ENCODE results near the gene SRRM3.
A peak's percentile ranks its signal among the peaks of the same experiment; 100 is the strongest.
"Not testable (repeated sequence)": the region's sequence is repeated elsewhere in the genome, so short reads cannot be mapped to it uniquely, and the experiment has no call there.

Gene SRRM3

DNA sequence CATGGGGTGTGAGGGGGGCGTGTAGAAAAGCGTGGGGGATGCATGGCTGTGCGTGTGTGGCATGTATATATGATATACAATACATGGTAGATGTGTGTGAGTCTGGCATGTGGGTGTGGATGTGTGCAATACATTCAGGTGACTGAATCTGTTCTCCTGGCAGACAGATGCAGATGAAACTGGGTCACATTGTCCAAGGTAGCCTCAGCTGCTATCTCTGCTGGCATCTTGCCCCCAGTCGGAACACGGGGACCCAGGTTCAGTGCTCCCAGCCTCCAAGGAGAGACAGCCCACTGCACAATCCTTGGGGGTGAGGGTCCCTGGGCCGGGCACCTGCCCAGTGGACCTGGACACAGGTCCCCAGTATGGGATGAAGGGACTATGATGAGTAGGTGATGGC lies 12.4 kb upstream of the SRRM3 start:
- no peak for DNase-seq (ENCODE audit: low read depth)

DNA sequence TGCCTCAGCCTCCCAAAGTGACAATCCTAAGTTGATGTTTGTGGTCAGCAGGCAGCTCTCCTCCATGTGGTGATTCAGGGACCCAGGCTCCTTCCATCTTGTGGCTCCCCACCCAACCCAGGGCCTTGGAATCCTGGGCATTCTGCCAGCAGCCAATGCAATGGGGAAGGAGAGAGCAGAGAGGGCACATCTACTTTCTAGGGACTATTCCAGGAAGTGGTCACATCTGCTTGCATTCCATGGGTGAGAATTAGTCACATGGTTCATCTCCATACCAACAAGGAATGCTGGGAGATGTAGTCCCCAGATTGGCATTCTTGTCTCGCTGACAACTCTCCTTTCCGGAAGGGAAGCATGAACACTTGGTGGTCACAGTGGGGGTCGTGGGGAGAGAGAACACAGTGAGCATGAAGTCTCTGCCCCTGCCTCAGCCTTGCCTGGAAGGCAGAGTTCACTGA lies 9.9 kb upstream of the SRRM3 start:
- DNase-seq (ENCODE audit: low read depth) = no peak

DNA sequence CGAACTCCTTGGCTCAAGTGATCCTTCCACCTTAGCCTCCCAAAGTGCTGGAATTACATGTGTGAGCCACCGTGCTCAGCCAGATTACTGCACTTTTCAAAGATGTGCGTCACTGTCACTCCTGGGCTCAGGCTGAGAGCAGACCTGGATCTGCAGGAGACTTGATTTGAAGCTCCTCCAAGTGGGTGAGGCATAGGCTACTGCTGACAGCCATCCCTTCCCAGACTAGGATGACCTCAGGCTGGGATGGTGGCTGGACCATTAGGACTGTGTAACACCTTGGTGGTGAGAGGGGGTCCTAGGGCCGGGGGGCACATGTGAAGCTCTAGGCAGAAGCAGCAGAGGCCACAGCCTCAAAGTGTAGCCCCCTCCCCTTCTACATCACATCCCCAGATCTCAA lies 8.2 kb upstream of the SRRM3 start:
- no peak for DNase-seq (ENCODE audit: low read depth)

DNA sequence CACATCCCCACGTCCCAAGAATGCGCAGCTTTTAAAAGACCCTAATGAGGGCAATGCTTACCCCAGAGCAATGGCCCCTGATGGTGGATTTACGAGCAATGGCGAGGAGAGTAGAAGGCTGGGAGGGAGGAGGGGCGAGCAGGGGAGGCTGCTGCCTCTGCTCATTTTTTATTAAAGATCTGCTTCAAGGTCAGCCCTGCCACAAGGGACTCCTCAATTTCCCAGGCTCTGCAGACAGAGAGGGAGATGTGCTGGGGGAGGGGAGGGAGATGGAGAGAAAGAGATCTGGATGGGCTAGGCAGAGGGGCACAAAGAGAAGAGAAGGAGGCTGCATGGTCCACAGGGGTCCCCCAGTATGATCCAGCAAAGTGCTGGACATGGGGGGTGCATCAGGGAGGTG lies 7.8 kb upstream of the SRRM3 start:
- DNase-seq (ENCODE audit: low read depth) = no peak

DNA sequence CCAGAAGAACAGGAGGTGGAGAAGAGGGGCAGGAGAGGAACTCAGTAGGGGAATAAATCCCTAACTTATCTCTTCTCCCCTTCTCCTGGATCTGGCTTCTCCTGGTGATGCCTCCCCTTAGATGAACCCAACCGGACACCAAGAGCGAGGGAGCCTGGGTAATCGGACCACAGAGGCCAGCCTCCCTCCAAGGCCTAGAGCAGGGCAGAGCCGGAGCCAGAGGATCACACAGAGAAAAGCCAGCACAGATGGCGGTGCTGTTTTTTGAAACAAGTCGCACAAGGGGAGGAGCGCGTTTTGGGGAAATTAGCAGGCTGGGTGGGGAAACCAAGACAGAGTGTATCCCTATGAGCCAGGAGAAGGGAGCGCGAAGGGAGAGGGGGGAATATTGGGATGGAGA lies 4.9 kb upstream of the SRRM3 start:
- no peak for DNase-seq (ENCODE audit: low read depth)

DNA sequence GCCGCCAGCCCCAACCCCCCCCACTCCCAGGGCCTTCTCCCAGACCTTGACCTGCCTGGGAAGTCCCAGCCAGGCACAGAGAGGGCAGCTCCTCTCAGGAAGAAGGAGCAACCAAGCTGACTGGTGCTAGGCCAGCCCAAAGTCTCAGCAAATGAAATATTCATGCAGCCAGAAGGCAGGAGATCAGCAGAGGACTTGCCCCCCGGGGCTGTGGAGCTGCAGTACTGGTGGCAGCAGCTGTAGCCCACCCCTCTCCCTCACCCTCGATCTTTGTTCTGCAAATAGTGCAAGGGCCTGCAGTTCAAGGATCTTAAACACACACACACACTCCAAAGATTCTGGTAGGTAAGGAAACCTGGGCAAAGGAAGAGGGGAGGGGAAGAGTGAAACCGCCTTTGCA lies 3.5 kb upstream of the SRRM3 start:
- DNase-seq (ENCODE audit: low read depth) = no peak

DNA sequence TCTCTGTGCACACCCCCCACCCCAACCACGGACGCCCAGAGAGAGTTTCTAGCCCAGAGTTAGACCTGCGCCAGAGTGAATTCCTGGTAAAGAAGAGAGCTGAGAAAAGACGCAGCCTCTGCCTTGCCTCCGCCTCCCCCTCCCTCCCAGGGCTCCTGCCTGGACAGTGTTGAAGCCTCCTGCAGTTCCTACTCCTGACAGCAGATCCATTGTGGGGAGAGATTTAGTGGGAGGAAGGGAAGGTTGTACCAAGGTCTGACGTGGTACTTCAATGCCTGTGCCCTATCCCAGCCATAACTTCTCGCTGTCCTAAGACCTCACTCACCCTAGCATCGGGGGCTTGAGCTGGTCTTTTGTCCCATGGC lies 952 bp downstream of the SRRM3 start:
- DNase-seq (ENCODE audit: low read depth) = no peak

DNA sequence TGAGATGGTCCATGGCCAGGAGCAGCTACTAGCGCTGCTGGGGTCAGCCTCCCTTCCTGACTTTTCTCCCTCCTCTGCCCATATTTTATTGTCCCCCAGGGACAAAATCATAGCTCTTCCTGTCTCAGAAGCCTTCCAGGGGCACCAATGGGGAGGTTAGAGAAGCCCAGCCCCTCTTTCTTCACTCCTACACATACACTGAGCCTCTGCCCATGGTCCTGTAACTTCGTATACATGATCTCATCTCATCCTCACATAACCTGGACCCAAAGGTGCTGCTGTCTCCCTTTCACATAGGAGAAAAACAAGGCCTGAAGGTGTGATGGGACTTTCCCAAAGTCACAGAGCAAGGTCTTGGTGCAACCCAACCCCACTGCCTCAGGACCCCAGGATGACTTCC lies 2.5 kb downstream of the SRRM3 start:
- no peak for DNase-seq (ENCODE audit: low read depth)

DNA sequence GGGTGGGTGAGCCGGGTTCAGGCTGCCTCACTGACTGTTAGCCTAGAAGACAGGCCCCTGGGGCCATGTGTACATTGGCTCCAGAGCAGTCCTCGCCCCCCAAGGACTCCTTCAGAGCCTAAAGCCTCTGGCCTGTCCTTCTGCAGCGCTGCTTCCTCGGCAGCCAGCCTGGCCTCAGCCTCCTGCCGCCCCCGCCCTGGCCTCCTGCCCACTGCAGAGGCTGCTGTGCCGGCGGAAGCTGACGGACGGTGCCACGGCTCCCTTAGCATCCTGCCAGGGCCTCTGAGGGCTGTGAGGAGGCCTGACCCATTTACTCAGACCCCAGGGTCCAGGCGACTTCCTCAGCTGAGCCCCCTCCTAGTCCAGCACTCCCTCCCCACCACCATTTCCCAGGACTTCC lies 4.9 kb downstream of the SRRM3 start:
- no peak for DNase-seq (ENCODE audit: low read depth)

DNA sequence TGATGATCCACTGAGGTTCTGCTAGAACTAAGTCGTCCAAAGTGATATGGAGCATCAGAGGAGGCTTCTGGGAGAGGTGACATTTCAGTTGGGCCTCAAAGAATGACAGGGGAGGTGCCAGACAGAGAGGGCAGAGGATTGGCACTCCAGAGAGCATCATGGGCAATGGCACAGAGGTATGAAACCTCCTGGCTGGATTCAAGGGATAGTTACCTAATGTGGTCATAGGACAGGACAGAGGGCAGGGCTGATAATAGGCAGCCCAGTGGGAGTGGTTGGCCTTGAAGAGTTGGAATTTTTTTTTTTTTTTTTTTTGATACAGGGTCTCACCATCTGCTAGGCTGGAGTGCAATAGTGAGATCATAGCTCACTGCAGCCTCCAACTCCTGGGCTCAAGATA lies 7.6 kb downstream of the SRRM3 start:
- DNase-seq (ENCODE audit: low read depth) = no peak

DNA sequence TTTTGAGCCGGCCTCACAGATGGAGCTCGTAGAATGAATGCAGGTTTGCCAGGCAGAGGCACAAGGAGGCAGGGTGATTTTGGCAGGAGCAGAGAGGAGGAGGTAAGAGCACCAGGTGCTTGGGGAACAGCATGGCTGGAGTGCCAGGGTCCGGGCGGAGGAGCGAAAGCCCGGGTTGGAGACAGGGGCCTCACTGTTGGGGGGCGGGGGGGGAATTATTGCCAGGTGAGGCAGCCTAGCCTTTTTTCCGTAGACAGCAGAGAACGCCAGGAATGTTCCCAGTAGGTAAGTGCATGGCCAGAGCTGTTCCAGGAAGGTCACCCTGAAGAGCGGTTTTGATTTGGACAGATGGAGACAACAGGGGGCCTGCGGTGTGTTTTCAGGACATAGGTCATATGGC lies 9.5 kb downstream of the SRRM3 start:
- no peak for DNase-seq (ENCODE audit: low read depth)

DNA sequence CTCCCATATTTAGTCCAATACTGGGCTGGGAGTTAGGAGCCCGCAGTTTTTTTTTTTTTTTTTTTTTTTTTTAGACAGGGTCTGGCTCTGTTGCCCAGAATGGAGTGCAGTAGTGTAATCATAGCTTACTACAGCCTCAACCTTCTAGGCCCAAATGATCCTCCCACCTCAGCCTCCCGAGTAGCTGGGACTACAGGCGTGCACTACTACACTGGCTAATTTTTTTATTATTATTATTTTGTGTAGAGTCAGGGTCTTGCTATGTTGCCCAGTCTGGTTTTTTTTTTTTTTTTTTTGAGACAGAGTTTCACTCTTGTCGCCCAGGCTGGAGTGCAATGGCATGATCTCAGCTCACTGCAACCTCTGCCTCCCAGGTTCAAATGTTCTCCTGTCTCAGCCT lies 13.7 kb downstream of the SRRM3 start:
- not testable (repeated sequence) for DNase-seq (ENCODE audit: low read depth)

DNA sequence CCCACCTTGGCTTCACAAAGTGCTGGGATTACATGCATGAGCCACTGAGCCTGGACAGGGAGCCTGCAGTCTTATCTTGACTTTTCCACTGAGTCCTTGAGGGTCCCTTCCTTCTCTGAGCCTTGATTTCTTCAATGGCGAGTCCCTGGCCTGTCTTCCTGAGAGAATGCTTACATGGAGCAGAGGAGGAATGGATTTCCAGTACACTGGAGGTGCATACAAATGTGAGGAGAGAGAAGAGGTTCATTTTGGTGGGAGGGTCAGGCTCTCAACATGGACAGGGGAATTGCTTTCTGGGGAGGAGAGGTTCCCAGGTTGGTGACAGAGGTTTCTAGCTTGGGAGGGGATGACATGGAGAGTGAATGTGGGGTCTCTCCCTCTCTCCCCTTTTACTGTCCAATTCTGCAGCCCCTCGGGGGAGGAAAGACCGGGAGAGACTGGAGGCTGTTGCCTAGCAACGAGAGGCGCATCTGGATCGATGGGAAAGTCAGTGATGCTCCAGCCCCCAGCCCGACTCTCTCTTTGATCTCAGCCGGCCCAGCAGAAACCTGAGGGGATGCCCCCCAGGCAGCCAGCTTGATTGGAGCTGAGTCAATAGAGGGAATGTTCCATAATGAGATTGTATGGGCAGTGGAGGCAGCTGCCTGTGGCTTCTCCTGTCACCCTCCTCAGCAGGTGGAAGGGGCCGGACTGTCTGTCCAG lies 14.8 kb downstream of the SRRM3 start:
- DNase-seq (ENCODE audit: low read depth) = no peak

DNA sequence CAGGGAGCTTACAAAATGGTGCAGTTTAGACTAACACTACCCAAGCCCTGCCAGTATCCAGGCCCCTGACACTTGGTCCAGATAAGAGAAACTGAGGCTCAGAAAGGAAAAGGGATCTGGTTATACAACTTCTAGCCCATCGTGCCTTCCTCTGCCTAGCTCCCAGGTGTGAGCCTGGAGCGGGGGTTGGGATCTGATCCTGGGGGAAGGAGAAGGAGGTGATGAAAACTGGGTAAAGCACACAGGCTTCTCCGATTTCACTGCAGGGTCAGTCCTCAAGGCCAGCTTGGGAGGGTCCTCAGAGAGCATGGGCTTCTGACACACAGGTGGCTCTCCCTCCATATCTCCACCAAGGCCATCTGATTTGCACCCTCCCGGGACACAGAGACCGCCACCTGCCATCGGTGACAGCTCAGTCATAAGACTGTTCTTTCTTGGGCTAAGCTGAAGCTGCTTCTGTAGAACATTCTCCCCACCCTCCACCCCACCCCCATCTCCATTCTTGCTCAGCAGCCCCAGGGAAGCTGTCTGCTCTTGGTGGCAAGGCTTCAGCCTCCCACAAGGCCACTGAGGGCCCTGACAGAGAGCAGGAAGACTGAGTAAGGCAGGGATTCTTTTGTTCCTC lies 16.4 kb downstream of the SRRM3 start:
- DNase-seq (ENCODE audit: low read depth) = no peak

DNA sequence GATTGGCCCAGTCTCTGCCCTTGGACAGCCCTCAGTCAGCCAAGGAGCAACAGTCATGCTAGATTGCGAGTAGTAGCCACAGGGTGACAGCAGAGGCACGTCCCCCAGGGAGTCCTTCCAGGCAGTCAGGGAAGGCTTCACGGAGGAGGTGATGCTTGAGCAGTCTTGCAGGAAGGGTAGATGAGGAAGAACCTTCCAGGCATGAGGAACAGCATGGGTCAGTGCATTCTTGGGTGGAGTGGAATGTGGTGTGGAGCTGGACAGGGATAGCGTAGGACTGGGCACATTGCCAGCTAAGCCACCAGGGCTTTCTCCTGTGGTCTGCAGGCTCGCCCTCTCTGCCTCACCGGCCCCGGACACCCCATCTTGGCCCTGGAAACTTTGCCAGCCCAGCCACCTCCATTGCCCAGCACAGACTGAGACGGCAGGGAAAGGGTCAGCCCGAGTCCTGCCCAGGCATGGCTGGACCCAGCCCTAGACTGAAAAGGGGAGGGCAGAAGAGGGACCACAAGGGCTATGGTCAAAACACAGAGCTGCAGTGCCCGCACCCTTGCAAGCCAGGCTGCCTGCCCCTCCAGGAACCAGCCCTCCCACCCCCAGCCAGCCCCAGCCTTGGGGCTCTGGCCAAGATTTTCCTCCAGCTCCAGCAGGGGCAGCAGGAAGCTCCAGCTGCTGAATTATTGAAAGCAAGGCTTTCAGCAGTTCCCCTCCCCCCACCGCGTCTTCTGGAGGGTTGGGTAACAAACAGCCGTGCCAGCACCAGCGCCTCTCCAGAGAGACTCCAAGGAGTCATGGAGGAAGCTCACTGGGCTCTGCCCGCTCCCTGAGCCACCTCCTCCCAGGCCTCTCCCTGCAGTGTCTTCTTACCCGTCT lies 18.7 kb downstream of the SRRM3 start:
- peak; percentile 24 for DNase-seq (ENCODE audit: low read depth)

DNA sequence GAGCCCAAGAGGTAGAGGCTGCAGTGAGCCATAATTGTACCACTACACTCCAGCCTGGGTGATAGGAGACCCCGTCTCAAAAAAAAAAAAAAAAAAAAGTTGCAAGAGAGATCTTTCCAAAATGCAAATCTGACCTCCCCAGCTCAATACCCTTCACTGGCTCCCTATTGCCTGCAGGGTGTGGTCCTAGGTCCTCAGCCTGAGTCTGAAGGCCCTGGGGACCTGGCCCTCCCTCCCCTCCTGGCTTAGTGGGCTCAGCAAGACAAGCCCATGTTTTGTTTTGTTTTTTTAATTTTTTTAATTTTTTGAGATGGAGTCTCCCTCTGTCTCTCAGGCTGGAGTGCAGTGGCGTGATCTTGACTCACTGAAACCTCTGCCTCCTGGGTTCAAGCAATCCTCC lies 20.6 kb downstream of the SRRM3 start:
- no peak for DNase-seq (ENCODE audit: low read depth)

DNA sequence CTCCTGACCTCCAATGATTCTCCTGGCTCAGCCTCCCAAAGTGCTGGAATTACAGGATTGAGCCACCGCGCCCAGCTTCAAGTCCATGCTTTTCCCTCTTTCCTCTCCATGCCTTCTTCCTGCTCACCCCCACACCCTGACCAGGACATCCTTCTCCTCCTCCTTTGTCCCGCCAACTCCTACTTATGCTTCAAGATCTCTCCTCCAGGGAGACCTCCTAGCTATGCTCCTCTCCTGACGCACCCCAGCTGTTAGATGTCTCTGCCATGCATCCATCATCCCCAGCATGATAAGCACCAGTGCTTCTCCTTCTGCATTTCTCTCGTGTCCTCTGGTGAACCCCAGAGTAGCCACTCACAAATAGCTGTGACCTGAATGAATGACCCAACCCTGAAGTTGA lies 21.1 kb downstream of the SRRM3 start:
- DNase-seq (ENCODE audit: low read depth) = no peak

DNA sequence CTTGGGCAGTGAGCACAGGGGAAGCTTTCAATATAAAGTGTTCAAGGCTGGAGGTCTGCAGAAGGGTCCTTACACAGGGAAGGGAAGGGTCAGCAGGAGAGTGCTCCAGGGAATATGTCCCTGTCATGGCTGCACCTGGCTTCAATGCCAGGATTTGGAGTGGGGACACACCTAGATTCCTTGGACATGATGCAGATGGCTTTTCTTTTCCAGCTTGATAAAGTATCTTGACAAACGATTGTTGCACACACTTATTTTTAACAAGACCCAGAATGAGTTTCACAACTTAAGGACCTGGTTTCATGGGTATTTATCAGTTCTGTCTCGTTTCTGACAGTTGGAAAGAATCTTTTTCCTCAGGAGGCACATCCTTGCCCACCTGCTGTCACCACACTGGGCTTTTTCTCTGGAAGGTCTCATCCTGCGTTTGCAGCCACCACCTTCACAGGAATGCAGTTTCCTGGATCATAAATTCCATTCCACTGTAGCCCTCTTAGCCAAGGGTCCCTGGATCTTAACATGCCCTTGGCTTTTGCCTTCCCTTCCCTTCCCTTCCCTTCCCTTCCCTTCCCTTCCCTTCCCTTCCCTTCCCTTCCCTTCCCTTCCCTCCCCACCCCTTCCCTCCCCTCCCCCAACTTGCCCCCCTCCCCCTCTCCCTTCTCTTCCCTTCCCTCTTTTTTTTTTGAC lies 21.7 kb downstream of the SRRM3 start:
- DNase-seq (ENCODE audit: low read depth) = no peak

DNA sequence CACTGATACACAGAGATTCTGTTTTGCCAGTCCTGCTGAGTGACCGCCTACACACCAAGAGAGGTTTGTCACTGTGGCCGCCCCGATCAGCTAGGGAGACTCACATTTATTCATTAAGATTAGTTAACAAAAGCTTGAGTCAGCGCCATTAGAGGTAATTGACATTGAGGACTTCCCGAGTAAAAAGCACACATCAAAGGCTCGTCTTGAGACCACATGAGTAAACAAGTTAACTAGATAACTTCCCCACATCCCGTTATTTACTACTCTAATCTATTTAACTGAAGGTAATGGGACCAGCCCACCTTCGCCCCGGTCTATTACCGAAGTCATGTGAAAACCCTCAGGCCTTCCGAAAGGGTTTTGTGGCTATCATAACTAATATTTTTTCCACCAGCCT lies 23.0 kb downstream of the SRRM3 start:
- no peak for DNase-seq (ENCODE audit: low read depth)

DNA sequence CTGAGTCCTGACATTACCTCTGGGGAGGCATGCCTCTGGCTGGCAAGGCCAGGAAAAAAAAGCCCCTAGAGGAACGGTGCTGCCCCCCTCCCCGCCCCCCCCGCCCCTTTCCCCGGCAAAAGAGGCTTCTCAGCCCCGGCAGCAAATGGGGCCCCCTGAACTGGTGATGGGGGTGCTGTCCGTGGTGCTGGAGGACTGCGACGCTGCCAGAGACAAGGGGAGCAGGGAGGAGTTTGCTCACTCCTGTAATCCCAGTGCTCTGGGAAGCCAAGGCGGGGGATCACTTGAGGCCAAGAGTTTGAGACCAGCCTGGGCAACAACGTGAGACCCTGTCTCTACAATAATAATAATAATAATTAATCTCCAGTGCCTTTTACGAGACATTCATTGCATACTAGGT lies 23.7 kb downstream of the SRRM3 start:
- DNase-seq (ENCODE audit: low read depth) = no peak

DNA sequence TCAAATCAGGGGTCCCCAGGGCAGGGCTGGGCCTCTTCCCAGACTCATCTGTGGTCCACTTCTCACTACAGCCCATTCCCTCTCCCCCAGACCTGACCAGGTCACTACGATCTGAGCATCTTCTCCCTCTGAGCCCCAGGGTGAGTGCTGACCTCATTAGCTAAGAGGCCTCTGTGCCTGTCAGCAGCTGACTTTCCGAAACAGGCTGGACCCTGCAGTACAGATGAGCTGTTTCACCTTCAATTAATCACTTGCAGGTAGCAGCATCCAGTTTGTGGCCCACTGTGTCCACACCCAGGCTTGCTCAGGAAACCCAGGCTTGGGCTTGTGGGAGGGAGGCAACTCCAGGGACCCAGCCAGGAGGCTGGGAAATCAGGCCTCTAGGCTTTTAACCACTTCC lies 24.3 kb downstream of the SRRM3 start:
- no peak for DNase-seq (ENCODE audit: low read depth)

DNA sequence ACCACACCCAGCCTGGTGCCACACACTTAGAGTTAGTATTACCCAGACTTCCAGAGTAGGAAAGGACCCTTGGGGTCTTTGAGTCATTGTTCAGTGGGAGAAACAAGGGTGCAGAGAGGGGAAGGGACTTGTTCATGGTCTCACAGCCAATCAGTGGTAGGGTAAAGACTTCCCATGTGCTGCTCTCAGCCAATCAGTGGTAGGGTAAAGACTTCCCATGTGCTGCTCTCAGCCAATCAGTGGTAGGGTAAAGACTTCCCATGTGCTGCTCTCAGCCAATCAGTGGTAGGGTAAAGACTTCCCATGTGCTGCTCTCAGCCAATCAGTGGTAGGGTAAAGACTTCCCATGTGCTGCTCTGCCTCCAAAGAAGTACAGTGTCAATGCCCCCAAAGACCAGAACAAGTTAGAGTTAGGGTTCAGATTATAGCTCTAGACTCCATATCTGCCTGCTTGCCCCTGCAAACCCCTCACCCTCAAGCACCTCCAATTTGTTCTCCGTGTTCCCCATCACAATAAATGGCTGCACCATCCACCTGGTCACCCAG lies 25.3 kb downstream of the SRRM3 start:
- not testable (repeated sequence) for DNase-seq (ENCODE audit: low read depth)

All from fibroblast of the conjunctiva (primary cell).